ENCODE results near the gene PLCB1.

PLCB1 gene

GRCh38 chr20:8678098-8678776 lies 546.2 kb downstream of the PLCB1 start:
- no peak for TF ChIP-seq CTCF (conservative IDR thresholded peaks at IDR 0.05)
- TF ChIP-seq ZFX (IDR thresholded peaks at IDR 0.05): no peak
- H3K27ac ChIP-seq: no peak overlapping the region

GRCh38 chr20:8689337-8689736 lies 557.3 kb downstream of the PLCB1 start:
- no peak for TF ChIP-seq ZFX (IDR thresholded peaks at IDR 0.05)
- no peak for TF ChIP-seq CTCF (conservative IDR thresholded peaks at IDR 0.05)

GRCh38 chr20:8690074-8690473 lies 558.0 kb downstream of the PLCB1 start:
- TF ChIP-seq ZFX (IDR thresholded peaks at IDR 0.05) (no peak), CTCF (conservative IDR thresholded peaks at IDR 0.05) (no peak)
- H3K27ac ChIP-seq: no peak overlapping the region

More at GRCh38 chr20:8689337-8689736, 557.3 kb downstream of the PLCB1 start:
- no peak overlapping the region for H3K27ac ChIP-seq

GRCh38 chr20:8693709-8694108 lies 561.6 kb downstream of the PLCB1 start:
- TF ChIP-seq CTCF (conservative IDR thresholded peaks at IDR 0.05): no peak
- no peak for TF ChIP-seq ZFX (IDR thresholded peaks at IDR 0.05)
- no peak overlapping the region for H3K27ac ChIP-seq

GRCh38 chr20:8700756-8701155 lies 568.7 kb downstream of the PLCB1 start:
- no peak overlapping the region for H3K27ac ChIP-seq
- TF ChIP-seq ZFX (IDR thresholded peaks at IDR 0.05) (no peak), CTCF (conservative IDR thresholded peaks at IDR 0.05) (no peak)

GRCh38 chr20:8706961-8707700 lies 575.1 kb downstream of the PLCB1 start:
- TF ChIP-seq ZFX (IDR thresholded peaks at IDR 0.05): no peak
- no peak for TF ChIP-seq CTCF (conservative IDR thresholded peaks at IDR 0.05)
- H3K27ac ChIP-seq: no peak overlapping the region

GRCh38 chr20:8709627-8710026 lies 577.6 kb downstream of the PLCB1 start:
- TF ChIP-seq CTCF (conservative IDR thresholded peaks at IDR 0.05): no peak
- TF ChIP-seq ZFX (IDR thresholded peaks at IDR 0.05): no peak
- H3K27ac ChIP-seq: no peak overlapping the region
